ENCODE results near the gene SMIM5. TPM values are rescaled to one million over a fixed set of nuclear protein-coding genes. Genes with fewer than 3 reads are reported as not detected.

Gene SMIM5
- total and polyA plus RNA-seq, 2 of the 13 experiments (the other 11 are each of a cell fraction or from before 2014, with no cell fraction given): not detected

GRCh38 chr17:75589012-75589918, 44.0 kb upstream of the SMIM5 start (continued):
- no peak for TF ChIP-seq HMGXB3 (CRISPR knock-in tag; IDR thresholded peaks at IDR 0.05; ENCODE audit: borderline replicate concordance)
- no peak for TF ChIP-seq ZNF598 (CRISPR knock-in tag; IDR thresholded peaks at IDR 0.05; ENCODE audit: borderline replicate concordance)
- no peak for TF ChIP-seq MATR3 (CRISPR knock-in tag; IDR thresholded peaks at IDR 0.05)
- TF ChIP-seq BRF2 (CRISPR knock-in tag; IDR thresholded peaks at IDR 0.05): 0 out of 2 replicates have a peak, but pooled peaks have one; percentile 55
- no peak for TF ChIP-seq REPIN1 (CRISPR knock-in tag; IDR thresholded peaks at IDR 0.05; ENCODE audit: borderline replicate concordance, low read depth)
- 0 out of 2 replicates have a peak, but pooled peaks have one; percentile 31 for TF ChIP-seq ZNF709 (CRISPR knock-in tag; IDR thresholded peaks at IDR 0.05)
- TF ChIP-seq SNAI1 (CRISPR knock-in tag; IDR thresholded peaks at IDR 0.05; ENCODE audit: borderline replicate concordance): no peak
- no peak for TF ChIP-seq PHB2 (IDR thresholded peaks at IDR 0.05; ENCODE audit: partially characterized antibody)
- TF ChIP-seq ZKSCAN8 (CRISPR knock-in tag; IDR thresholded peaks at IDR 0.05; ENCODE audit: borderline replicate concordance): no peak
- no peak for TF ChIP-seq POGZ (CRISPR knock-in tag; IDR thresholded peaks at IDR 0.05)
- no peak for TF ChIP-seq ZBTB34 (CRISPR knock-in tag; IDR thresholded peaks at IDR 0.05)
- TF ChIP-seq TEAD3 (CRISPR knock-in tag; optimal IDR thresholded peaks at IDR 0.05; ENCODE audit: borderline replicate concordance): no peak
- TF ChIP-seq CCDC6 (CRISPR knock-in tag; IDR thresholded peaks at IDR 0.05): no peak
- TF ChIP-seq JUNB (CRISPR knock-in tag; IDR thresholded peaks at IDR 0.05; ENCODE audit: borderline replicate concordance): no peak
- no peak for TF ChIP-seq AHDC1 (CRISPR knock-in tag; IDR thresholded peaks at IDR 0.05; ENCODE audit: borderline replicate concordance)
- TF ChIP-seq PLRG1 (conservative IDR thresholded peaks at IDR 0.05): no peak

All from HepG2 (cell line).